ENCODE data around the gene SIN3B.
"Not testable (repeated sequence)": the region's sequence is repeated elsewhere in the genome, so short reads cannot be mapped to it uniquely, and the experiment has no call there.

The SIN3B gene

GRCh38 chr19:16829010-16829821, at the start of gene SIN3B:
SIN3B (plus strand) TSS chr19:16829398; CDS start chr19:16829421, 23 bp downstream.
- peak; percentile 63 to 91 for DNase-seq (ENCODE audit: low read depth in 1 of 2, low spot score in 1 of 2)
- no peak for TF ChIP-seq JUND (IDR thresholded peaks at IDR 0.05; ENCODE audit: low read depth)
- in situ Hi-C loops (cut with HindIII; ENCODE audit: low pct_unique_long_range_greater_than_20kb, low sequenced_read_pairs) = no loop called here

GRCh38 chr19:16779539-16780163, 49.5 kb upstream of the SIN3B start:
- in situ Hi-C loops (cut with HindIII; ENCODE audit: low pct_unique_long_range_greater_than_20kb, low sequenced_read_pairs) = no loop called here
- DNase-seq (ENCODE audit: low read depth in 1 of 2, low spot score in 1 of 2) = no peak
- no peak for TF ChIP-seq JUND (IDR thresholded peaks at IDR 0.05; ENCODE audit: low read depth)

- in situ Hi-C loops (cut with HindIII; ENCODE audit: low pct_unique_long_range_greater_than_20kb, low sequenced_read_pairs) = no loop called here
- no peak for TF ChIP-seq JUND (IDR thresholded peaks at IDR 0.05; ENCODE audit: low read depth)
- no peak for DNase-seq (ENCODE audit: low read depth in 1 of 2, low spot score in 1 of 2)
Measured at GRCh38 chr19:16782719-16783118, 46.5 kb upstream of the SIN3B start.

GRCh38 chr19:16788479-16788878, 40.7 kb upstream of the SIN3B start:
- no peak for DNase-seq (ENCODE audit: low read depth in 1 of 2, low spot score in 1 of 2)
- TF ChIP-seq JUND (IDR thresholded peaks at IDR 0.05; ENCODE audit: low read depth) = no peak
- in situ Hi-C loops (cut with HindIII; ENCODE audit: low pct_unique_long_range_greater_than_20kb, low sequenced_read_pairs) = no loop called here

GRCh38 chr19:16789238-16789637, 40.0 kb upstream of the SIN3B start:
- in situ Hi-C loops (cut with HindIII; ENCODE audit: low pct_unique_long_range_greater_than_20kb, low sequenced_read_pairs) = no loop called here
- no peak for DNase-seq (ENCODE audit: low read depth in 1 of 2, low spot score in 1 of 2)
- no peak for TF ChIP-seq JUND (IDR thresholded peaks at IDR 0.05; ENCODE audit: low read depth)

GRCh38 chr19:16790051-16790450, 39.1 kb upstream of the SIN3B start:
- no peak for TF ChIP-seq JUND (IDR thresholded peaks at IDR 0.05; ENCODE audit: low read depth)
- DNase-seq (ENCODE audit: low read depth in 1 of 2, low spot score in 1 of 2) = no peak
- in situ Hi-C loops (cut with HindIII; ENCODE audit: low pct_unique_long_range_greater_than_20kb, low sequenced_read_pairs) = no loop called here

- TF ChIP-seq JUND (IDR thresholded peaks at IDR 0.05; ENCODE audit: low read depth) = no peak
- in situ Hi-C loops (cut with HindIII; ENCODE audit: low pct_unique_long_range_greater_than_20kb, low sequenced_read_pairs) = no loop called here
- DNase-seq (ENCODE audit: low read depth in 1 of 2, low spot score in 1 of 2) = no peak
Measured at GRCh38 chr19:16791942-16792341, 37.3 kb upstream of the SIN3B start.

- in situ Hi-C loops (cut with HindIII; ENCODE audit: low pct_unique_long_range_greater_than_20kb, low sequenced_read_pairs) = no loop called here
- no peak for DNase-seq (ENCODE audit: low read depth in 1 of 2, low spot score in 1 of 2)
- no peak for TF ChIP-seq JUND (IDR thresholded peaks at IDR 0.05; ENCODE audit: low read depth)
Measured at GRCh38 chr19:16794456-16795441, 34.4 kb upstream of the SIN3B start.

- peak in 1 of 2 experiments; percentile 24 for DNase-seq (ENCODE audit: low read depth in 1 of 2, low spot score in 1 of 2)
- in situ Hi-C loops (cut with HindIII; ENCODE audit: low pct_unique_long_range_greater_than_20kb, low sequenced_read_pairs) = no loop called here
- no peak for TF ChIP-seq JUND (IDR thresholded peaks at IDR 0.05; ENCODE audit: low read depth)
Measured at GRCh38 chr19:16795731-16796130, 33.5 kb upstream of the SIN3B start.

GRCh38 chr19:16797876-16798275, 31.3 kb upstream of the SIN3B start:
- no peak for TF ChIP-seq JUND (IDR thresholded peaks at IDR 0.05; ENCODE audit: low read depth)
- no peak for DNase-seq (ENCODE audit: low read depth in 1 of 2, low spot score in 1 of 2)
- in situ Hi-C loops (cut with HindIII; ENCODE audit: low pct_unique_long_range_greater_than_20kb, low sequenced_read_pairs) = no loop called here

- DNase-seq (ENCODE audit: low read depth in 1 of 2, low spot score in 1 of 2); in situ Hi-C loops (cut with HindIII; ENCODE audit: low pct_unique_long_range_greater_than_20kb, low sequenced_read_pairs): not testable (repeated sequence)
Measured at GRCh38 chr19:16798326-16798725, 30.9 kb upstream of the SIN3B start.

GRCh38 chr19:16799740-16800139, 29.5 kb upstream of the SIN3B start:
- DNase-seq (ENCODE audit: low read depth in 1 of 2, low spot score in 1 of 2) = no peak
- in situ Hi-C loops (cut with HindIII; ENCODE audit: low pct_unique_long_range_greater_than_20kb, low sequenced_read_pairs) = no loop called here
- TF ChIP-seq JUND (IDR thresholded peaks at IDR 0.05; ENCODE audit: low read depth) = no peak
